Neural cell (in vitro differentiated cells): Measurements from ENCODE around the gene DPF3. TPM values are rescaled to one million over a fixed set of nuclear protein-coding genes. Genes with fewer than 3 reads are reported as not detected.

Experiments
- H2AFZ ChIP-seq: fragments of 200-600, 300-800 bp; sonication (generic), shearing (Covaris generic); 2 replicates; pipeline ENCODE4 v1.6.0; 2014; ENCODE audit warnings: low read depth, mild to moderate bottlenecking, antibody characterized with exemption, low read length, moderate library complexity
- H3F3A ChIP-seq: fragments of 200-600 bp; shearing (Covaris generic); 2 replicates; pipeline ENCODE4 v1.6.1; 2016; ENCODE audit warnings: mild to moderate bottlenecking, moderate library complexity, mixed read lengths, antibody characterized with exemption, low read length; ENCODE audit not compliant: insufficient read depth, poor library complexity, severe bottlenecking
- H3K27ac ChIP-seq: fragments of 200-600, 300-800 bp; sonication (generic), shearing (Covaris generic); 2 replicates; pipeline ENCODE4 v1.5.1; 2014; ENCODE audit warnings: mild to moderate bottlenecking, low read length, moderate library complexity
- H3K27me3 ChIP-seq: fragments of 300-800, 200-600 bp; sonication (generic), shearing (Covaris generic); 2 replicates; pipeline ENCODE4 v1.6.0; 2014; ENCODE audit warnings: mild to moderate bottlenecking, low read depth, low read length, moderate library complexity; ENCODE audit not compliant: insufficient read depth
- H3K36me3 ChIP-seq: fragments of 300-800, 200-600 bp; sonication (generic), shearing (Covaris generic); 2 replicates; pipeline ENCODE4 v1.5.1; 2014; ENCODE audit warnings: mild to moderate bottlenecking, antibody characterized with exemption, low read length, moderate library complexity; ENCODE audit not compliant: insufficient read depth
- H3K4me2 ChIP-seq: fragments of 300-800, 200-600 bp; sonication (generic), shearing (Covaris generic); 2 replicates; pipeline ENCODE4 v1.6.0; 2014; ENCODE audit warnings: mild to moderate bottlenecking, low read length
- H3K4me3 ChIP-seq: fragments of 300-800, 200-600 bp; sonication (generic), shearing (Covaris generic); 2 replicates; pipeline ENCODE4 v1.5.1; 2014; ENCODE audit warnings: mild to moderate bottlenecking, low read length, moderate library complexity
- H3K79me2 ChIP-seq: fragments of 200-600 bp; shearing (Covaris generic); replicated peaks from 2 replicates; pipeline ENCODE4 v1.6.0; 2014; ENCODE audit warnings: mild to moderate bottlenecking, low read length, moderate library complexity; ENCODE audit not compliant: insufficient read depth
- H3K9ac ChIP-seq: fragments of 300-800, 200-600 bp; sonication (generic), shearing (Covaris generic); 2 replicates; pipeline ENCODE4 v1.6.1; 2016; ENCODE audit warnings: mild to moderate bottlenecking, low read length, mixed read lengths
- H3K9me2 ChIP-seq: fragments of 200-600 bp; shearing (Covaris generic); 2 replicates; pipeline ENCODE4 v1.6.1; 2016; ENCODE audit warnings: mild to moderate bottlenecking, low read length, mixed read lengths; ENCODE audit not compliant: insufficient read depth
- H3K9me3 ChIP-seq: fragments of 200-600, 300-800 bp; sonication (generic), shearing (Covaris generic); 2 replicates; pipeline ENCODE4 v1.6.1; 2016; ENCODE audit warnings: mild to moderate bottlenecking, mixed run types, low read length, moderate library complexity, mixed read lengths
- H4K20me1 ChIP-seq: fragments of 200-600 bp; shearing (Covaris generic); 2 replicates; pipeline ENCODE4 v1.6.1; 2016; ENCODE audit warnings: mild to moderate bottlenecking, mixed run types; ENCODE audit not compliant: insufficient read depth
- CTCF ChIP-seq: fragments of 450-650 bp; IDR thresholded peaks from 2 replicates; pipeline ENCODE4 v1.5.1; 2014; ENCODE audit warnings: antibody characterized with exemption, mild to moderate bottlenecking, moderate library complexity; ENCODE audit not compliant: poor library complexity, severe bottlenecking
- EP300 ChIP-seq: fragments of 450-650 bp; conservative IDR thresholded peaks from 2 replicates; pipeline ENCODE4 v1.6.1; 2014; ENCODE audit warnings: antibody characterized with exemption, mild to moderate bottlenecking, moderate library complexity; ENCODE audit not compliant: poor library complexity, severe bottlenecking
- EZH2 ChIP-seq: fragments of 200-600, 300-800 bp; shearing (Covaris generic), sonication (generic); IDR thresholded peaks from 2 replicates; pipeline ENCODE4 v1.6.1; 2014; ENCODE audit warnings: antibody characterized with exemption, low read length, borderline replicate concordance, mild to moderate bottlenecking; ENCODE audit not compliant: insufficient read depth, poor library complexity, severe bottlenecking
- MXI1 ChIP-seq: fragments of 450-650 bp; conservative IDR thresholded peaks from 2 replicates; pipeline ENCODE4 v1.6.1; 2014; ENCODE audit warnings: antibody characterized with exemption, mild to moderate bottlenecking; ENCODE audit not compliant: poor library complexity, severe bottlenecking
- POLR2AphosphoS5 ChIP-seq: IDR thresholded peaks from 2 replicates; pipeline ENCODE4 v1.6.1; 2012
- RAD21 ChIP-seq: fragments of 450-650 bp; conservative IDR thresholded peaks from 2 replicates; pipeline ENCODE4 v1.6.1; 2014; ENCODE audit warnings: antibody characterized with exemption, mild to moderate bottlenecking, moderate library complexity
- REST ChIP-seq: IDR thresholded peaks from 2 replicates; pipeline ENCODE4 v1.6.1; 2012; ENCODE audit warnings: borderline replicate concordance
- SMC3 ChIP-seq: fragments of 450-650 bp; conservative IDR thresholded peaks from 2 replicates; pipeline ENCODE4 v1.6.1; 2014; ENCODE audit warnings: antibody characterized with exemption, mild to moderate bottlenecking, moderate library complexity; ENCODE audit not compliant: poor library complexity
- TAF1 ChIP-seq: IDR thresholded peaks from 2 replicates; pipeline ENCODE4 v1.6.1; 2012; ENCODE audit warnings: low read depth
- polyA plus RNA-seq: library from polyadenylated mRNA; depleted of rRNA; stranded (reverse); fragments of >200 nt; gene quantifications from 2 replicates; pipeline ENCODE4 v1.2.3, GENCODE V29; 2014

DPF3 gene
- polyA plus RNA-seq, 1 donor from 2014 or later: 2.9 TPM

GRCh38 chr14:72708222-72708621 is 185.7 kb downstream of the DPF3 start:
- Histone ChIP-seq H3K4me3 (no peak overlapping the region), H3K9me2 (no peaks in the 10 kb centered on the region), H3F3A (no peaks in the 10 kb centered on the region), H3K79me2 (no peaks in the 10 kb centered on the region), H2AFZ (no peak overlapping the region), H3K27ac (no peak overlapping the region), H4K20me1 (no peaks in the 10 kb centered on the region), H3K9ac (no peak overlapping the region), H3K36me3 (no peaks in the 10 kb centered on the region), H3K27me3 (no peaks in the 10 kb centered on the region), H3K9me3 (no peaks in the 10 kb centered on the region), H3K4me2 (no peak overlapping the region)
- TF ChIP-seq CTCF (no peak), POLR2AphosphoS5 (no peak), REST (no peak), MXI1 (no peak), SMC3 (no peak), EP300 (no peak)

GRCh38 chr14:72706485-72706884 is 187.4 kb downstream of the DPF3 start:
- Histone ChIP-seq H3K79me2 (no peaks in the 10 kb centered on the region), H3K36me3 (no peaks in the 10 kb centered on the region), H3K27me3 (no peaks in the 10 kb centered on the region), H4K20me1 (no peaks in the 10 kb centered on the region), H3K27ac (no peak overlapping the region), H3K9me3 (no peaks in the 10 kb centered on the region), H3K9ac (no peak overlapping the region), H2AFZ (no peak overlapping the region), H3F3A (no peaks in the 10 kb centered on the region), H3K9me2 (no peaks in the 10 kb centered on the region), H3K4me3 (no peak overlapping the region), H3K4me2 (no peak overlapping the region)
- TF ChIP-seq TAF1 (no peak), RAD21 (no peak), CTCF (no peak), MXI1 (no peak), EZH2 (no peak), REST (no peak), EP300 (no peak), SMC3 (no peak), POLR2AphosphoS5 (no peak)
